ENCODE results near the gene TAGLN2.

Gene TAGLN2

DNA sequence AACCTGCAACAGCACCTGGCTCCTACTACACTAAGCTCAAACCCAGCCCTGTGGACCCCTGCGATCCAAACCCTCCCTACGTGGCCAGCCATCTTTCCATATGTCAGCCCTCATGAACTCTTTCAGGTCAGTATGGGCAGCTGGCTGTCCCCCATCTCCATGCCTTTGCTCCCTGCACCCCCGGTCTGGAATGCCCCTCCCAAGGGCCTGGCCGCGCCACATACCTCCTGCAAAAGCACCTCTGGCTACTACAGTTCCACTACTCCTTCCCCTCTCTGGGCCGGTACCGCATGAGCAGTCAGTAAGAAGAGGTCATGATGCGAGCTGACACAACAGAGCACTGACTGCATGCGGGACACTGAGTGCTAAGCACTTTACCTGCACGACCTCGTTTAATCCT is 10.0 kb upstream of the TAGLN2 start:
- no peak for DNase-seq (ENCODE audit: low read depth in 2 of 2)

GRCh38 chr1:159934136-159935039 is 9.1 kb upstream of the TAGLN2 start:
- DNase-seq (ENCODE audit: low read depth in 2 of 2), result no peak

DNA sequence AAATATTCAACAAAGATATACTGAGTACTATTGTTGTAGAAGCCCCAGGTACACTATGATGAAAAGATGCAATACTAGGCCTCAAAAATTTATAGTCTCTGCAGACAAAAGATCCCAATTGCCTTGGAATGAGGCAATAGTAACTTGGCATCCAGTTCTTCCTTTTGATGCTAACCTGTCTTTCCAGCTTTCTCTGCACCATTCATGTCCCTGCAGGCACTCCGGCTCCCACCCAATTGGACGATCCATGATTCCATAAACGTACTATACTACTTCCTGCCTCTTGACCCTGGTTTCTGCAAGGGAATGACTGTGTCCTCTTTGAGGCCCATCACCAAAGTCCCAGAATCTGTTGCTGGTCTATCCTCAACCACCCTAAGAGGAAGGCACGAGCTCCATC is 8.0 kb upstream of the TAGLN2 start:
- DNase-seq (ENCODE audit: low read depth in 2 of 2), result no peak

DNA sequence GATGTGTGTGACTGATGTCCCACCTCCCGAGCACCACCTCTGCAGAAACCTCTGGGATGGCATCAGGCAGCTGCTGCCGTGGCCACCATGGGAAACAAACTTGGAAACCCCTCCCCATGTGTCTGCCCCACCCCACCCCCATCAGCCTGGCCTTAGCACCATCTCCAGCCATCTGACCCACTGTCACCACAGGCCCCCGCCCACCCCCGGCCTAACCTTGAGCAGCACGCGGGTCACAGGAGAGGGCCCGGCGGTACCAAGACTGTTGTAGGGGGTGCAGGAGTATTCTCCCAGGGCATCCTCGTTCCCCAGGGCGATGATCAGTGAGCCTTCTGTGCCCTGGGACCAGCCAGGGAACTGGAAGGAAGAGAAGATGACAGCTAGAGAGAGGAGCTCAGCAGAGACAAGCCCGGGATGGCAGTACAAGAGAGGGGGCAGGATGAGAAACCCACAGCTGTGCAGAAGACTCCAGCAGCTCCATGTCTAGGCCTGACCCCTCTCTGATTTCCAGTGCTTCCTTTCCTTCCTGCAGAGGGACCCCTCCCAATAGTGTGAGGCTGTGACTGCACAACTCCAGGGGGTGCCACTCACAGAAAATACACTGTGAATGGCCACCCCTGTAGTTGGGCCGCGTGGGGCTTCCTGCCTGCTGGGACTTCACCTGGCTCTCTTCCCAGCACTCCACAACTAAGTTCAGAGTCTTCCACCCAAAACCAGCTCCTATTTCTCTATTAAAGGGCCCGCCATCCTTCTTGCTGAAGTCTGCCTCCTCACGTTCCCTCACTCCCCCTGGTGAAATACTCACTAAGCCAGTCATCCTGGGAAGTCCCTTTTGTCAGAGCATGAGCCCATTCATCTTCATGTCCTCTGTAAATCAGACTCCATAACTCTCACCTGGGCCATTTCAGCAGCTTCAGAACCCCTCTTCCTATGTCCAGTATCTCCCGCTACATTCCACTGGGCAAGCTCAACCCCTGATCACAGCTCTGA is 7.3 kb upstream of the TAGLN2 start:
- no peak for DNase-seq (ENCODE audit: low read depth in 2 of 2)

GRCh38 chr1:159931795-159932173 is 6.5 kb upstream of the TAGLN2 start:
- no peak for DNase-seq (ENCODE audit: low read depth in 2 of 2)

- no peak for DNase-seq (ENCODE audit: low read depth in 2 of 2)
Observed at GRCh38 chr1:159931101-159931794, 5.9 kb upstream of the TAGLN2 start.

- DNase-seq (ENCODE audit: low read depth in 2 of 2), result no peak
Observed at GRCh38 chr1:159930634-159931033, 5.3 kb upstream of the TAGLN2 start.

DNA sequence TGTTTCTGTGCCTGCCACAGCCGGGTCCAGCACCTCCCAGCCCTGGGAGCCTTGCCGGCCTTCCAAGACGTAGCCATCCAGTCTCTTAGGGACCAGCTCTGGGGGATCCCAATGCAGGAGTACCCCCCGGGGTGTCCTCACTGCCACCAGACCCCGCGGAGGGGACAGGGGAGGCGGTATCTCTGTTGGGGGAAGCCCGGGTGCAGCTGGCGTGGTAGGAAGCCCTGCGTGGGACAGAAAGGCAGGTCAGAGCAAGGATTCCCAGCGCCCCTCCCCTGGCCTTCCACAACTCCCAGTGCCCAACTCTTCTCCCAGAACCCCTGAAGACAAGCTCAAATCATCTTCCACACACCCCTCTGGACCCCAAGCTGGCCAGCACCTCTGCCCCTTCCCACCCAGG is 4.9 kb upstream of the TAGLN2 start:
- no peak for DNase-seq (ENCODE audit: low read depth in 2 of 2)

- DNase-seq (ENCODE audit: low read depth in 2 of 2), result no peak
Observed at GRCh38 chr1:159929155-159930051, 4.1 kb upstream of the TAGLN2 start.

GRCh38 chr1:159928491-159929050 is 3.3 kb upstream of the TAGLN2 start:
- DNase-seq (ENCODE audit: low read depth in 2 of 2), result no peak

DNA sequence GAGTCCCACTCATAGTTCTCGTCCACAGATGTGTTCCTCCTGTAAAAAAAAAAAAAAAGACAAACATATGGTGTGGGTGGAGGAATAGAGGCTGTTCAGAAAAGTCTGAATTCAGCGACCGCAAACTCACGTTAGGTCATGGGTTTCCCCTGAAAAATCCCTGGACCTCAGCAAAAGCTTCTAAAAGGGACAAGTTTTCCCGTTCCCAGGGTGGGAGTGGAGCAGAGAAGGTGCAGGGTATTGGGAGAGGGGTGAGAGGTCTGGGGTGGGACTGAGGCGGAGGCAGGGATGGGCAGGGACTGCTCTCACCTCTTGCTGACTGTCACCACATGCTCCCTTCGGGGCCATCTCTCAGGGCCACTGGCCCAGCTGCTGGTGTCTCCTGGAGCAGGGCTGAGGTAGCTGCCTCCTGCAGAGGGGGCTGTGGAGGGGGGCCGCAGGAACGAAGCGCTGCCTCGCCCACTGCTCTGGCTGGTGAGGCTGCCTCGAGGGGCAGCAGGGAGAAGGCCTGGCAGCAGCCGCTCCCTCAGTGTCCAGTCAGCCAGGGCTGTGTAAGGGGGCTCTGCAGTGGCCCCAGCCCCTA is 2.6 kb upstream of the TAGLN2 start:
- DNase-seq (ENCODE audit: low read depth in 2 of 2), result no peak

- no peak for DNase-seq (ENCODE audit: low read depth in 2 of 2)
Observed at GRCh38 chr1:159927211-159927848, 2.0 kb upstream of the TAGLN2 start.

GRCh38 chr1:159925719-159926078 is 392 bp upstream of the TAGLN2 start:
- DNase-seq (ENCODE audit: low read depth in 2 of 2), result no peak

DNA sequence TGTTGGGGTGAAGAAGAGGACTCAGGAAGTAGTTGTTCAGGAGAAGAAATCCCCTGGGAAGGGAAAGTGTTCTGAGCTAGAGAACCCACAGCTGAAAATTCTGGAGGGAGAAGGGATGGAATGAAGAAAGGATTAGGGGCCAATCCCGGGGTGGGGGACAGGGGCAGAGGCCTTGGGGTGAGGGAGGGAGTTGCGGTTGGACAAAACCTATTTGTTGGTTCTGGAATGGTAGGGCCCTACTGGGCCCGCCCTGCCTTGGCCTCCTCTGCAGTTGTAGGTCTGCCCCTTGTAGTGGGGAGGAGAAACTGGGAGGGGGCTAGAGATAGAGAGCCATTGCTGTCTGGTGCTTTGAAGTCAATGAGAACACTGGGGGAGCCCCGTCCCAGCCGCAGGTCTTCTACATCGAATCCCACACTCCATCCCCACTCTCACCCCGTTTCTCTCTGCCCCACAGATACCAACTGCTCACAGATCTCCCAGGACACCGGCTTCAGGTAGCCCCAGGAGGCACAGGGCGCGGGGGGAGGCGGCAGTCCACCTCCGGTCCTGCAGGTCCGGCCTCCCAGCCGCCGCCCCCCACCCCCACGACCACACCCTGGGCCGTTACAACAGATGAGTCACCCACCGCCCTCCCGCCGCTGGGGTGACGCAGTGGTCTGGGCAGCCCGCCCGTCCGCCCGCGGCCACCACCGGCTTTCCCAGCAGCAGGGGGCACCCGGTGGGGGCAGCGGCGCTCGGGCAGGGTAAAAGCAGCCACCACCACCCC is 1.1 kb downstream of the TAGLN2 start:
- DNase-seq (ENCODE audit: low read depth in 2 of 2), result peak in 1 of 2 donors; percentile 40

- peak; percentile 75 to 76 for DNase-seq (ENCODE audit: low read depth in 2 of 2)
Observed at GRCh38 chr1:159923203-159924024, 1.9 kb downstream of the TAGLN2 start.

GRCh38 chr1:159922511-159923202 is 2.6 kb downstream of the TAGLN2 start:
- no peak for DNase-seq (ENCODE audit: low read depth in 2 of 2)

- no peak for DNase-seq (ENCODE audit: low read depth in 2 of 2)
Observed at GRCh38 chr1:159921700-159922504, 3.4 kb downstream of the TAGLN2 start.
